Right atrium auricular region (tissue), 2 donors: ENCODE results near the gene CTAGE9. TPM values are rescaled to one million over a fixed set of nuclear protein-coding genes. Genes with fewer than 3 reads are reported as not detected.
"Not testable (repeated sequence)": the region's sequence is repeated elsewhere in the genome, so short reads cannot be mapped to it uniquely, and the experiment has no call there.

Source experiments
- DNase-seq: peaks from one replicate; pipeline ENCODE4 v3.0.0-alpha.2; 2019; ENCODE audit warnings: low spot score
- H3K27ac ChIP-seq, 2 donors: fragments of 200-600 bp; sonication (generic); 1 replicate in 1 of 2; 2 replicates in 1 of 2; pipeline ENCODE4 v1.5.1; 2016 to 2019
- H3K27me3 ChIP-seq, 2 donors: fragments of 200-600 bp; sonication (generic); one replicate each; pipeline versions ENCODE4 v1.5.1 to v1.6.0; 2017 to 2019
- H3K36me3 ChIP-seq: fragments of 200-600 bp; sonication (generic); one replicate; pipeline ENCODE4 v1.5.1; 2016
- H3K4me1 ChIP-seq, 2 donors: fragments of 200-600 bp; sonication (generic); one replicate each; pipeline versions ENCODE4 v1.5.1 to v1.6.0; 2017 to 2019
- H3K4me3 ChIP-seq, 2 donors: fragments of 200-600 bp; sonication (generic); 1 replicate in 1 of 2; 2 replicates in 1 of 2; pipeline ENCODE4 v1.5.1; 2017 to 2019; ENCODE audit warnings: mild to moderate bottlenecking in 1 of 2, moderate library complexity in 1 of 2
- H3K9me3 ChIP-seq, 2 donors: fragments of 200-600 bp; sonication (generic); one replicate each; pipeline ENCODE4 v1.5.1; 2019
- total RNA-seq, 2 donors: library from RNA; depleted of rRNA; stranded (reverse); fragments of >200 nt; gene quantifications; one replicate each; pipeline ENCODE4 v1.1.0, GENCODE V29; 2016
- TF ChIP-seq, protein P1 (sequence below), 2 donors: fragments of 200-600 bp; sonication (generic); IDR thresholded peaks; one replicate each; pipeline ENCODE4 v1.5.1; 2019; ENCODE audit warnings: antibody characterized with exemption in 2 of 2

Gene CTAGE9
- total RNA-seq, 2 donors from 2014 or later: not detected

- TF ChIP-seq, protein P1, sequence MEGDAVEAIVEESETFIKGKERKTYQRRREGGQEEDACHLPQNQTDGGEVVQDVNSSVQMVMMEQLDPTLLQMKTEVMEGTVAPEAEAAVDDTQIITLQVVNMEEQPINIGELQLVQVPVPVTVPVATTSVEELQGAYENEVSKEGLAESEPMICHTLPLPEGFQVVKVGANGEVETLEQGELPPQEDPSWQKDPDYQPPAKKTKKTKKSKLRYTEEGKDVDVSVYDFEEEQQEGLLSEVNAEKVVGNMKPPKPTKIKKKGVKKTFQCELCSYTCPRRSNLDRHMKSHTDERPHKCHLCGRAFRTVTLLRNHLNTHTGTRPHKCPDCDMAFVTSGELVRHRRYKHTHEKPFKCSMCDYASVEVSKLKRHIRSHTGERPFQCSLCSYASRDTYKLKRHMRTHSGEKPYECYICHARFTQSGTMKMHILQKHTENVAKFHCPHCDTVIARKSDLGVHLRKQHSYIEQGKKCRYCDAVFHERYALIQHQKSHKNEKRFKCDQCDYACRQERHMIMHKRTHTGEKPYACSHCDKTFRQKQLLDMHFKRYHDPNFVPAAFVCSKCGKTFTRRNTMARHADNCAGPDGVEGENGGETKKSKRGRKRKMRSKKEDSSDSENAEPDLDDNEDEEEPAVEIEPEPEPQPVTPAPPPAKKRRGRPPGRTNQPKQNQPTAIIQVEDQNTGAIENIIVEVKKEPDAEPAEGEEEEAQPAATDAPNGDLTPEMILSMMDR (IDR thresholded peaks at IDR 0.05): no peak
- Histone ChIP-seq H3K27me3 (no peaks in the 10 kb centered on the region), H3K9me3 (no peaks in the 10 kb centered on the region), H3K36me3 (no peaks in the 10 kb centered on the region), H3K27ac (no peak overlapping the region), H3K4me3 (no peak overlapping the region), H3K4me1 (no peaks in the 10 kb centered on the region)
- DNase-seq: no peak
These were observed 16.6 kb upstream of the CTAGE9 start for GRCh38 chr6:131727467-131727866.

GRCh38 chr6:131724114-131724513 lies 13.3 kb upstream of the CTAGE9 start:
- Histone ChIP-seq H3K27ac (no peak overlapping the region), H3K27me3 (no peaks in the 10 kb centered on the region), H3K4me1 (no peaks in the 10 kb centered on the region), H3K4me3 (no peak overlapping the region), H3K36me3 (no peaks in the 10 kb centered on the region), H3K9me3 (no peaks in the 10 kb centered on the region)
- TF ChIP-seq, protein P1 (IDR thresholded peaks at IDR 0.05): no peak
- DNase-seq: no peak

DNA sequence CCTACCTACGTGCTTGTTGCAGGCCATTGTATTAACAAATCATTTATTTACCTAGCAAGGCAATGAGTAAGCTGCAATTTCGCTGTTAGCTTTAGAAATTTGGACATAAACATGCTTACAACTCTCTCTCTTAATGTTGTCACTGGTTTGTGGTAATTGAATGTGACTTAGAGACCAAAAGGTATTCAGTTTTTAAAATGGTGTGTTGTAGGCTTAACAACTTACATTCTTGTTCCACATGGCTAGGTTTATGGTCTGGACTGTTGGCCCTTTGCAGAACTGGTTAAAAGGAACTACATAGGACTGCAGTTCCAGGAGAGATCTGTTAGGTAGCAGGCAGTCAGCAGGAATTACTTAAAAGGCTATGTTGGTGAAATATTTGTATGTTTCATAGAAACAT lies 10.3 kb upstream of the CTAGE9 start:
- Histone ChIP-seq H3K4me1 (no peaks in the 10 kb centered on the region), H3K4me3 (no peak overlapping the region), H3K27me3 (no peaks in the 10 kb centered on the region), H3K27ac (no peak overlapping the region), H3K36me3 (no peaks in the 10 kb centered on the region), H3K9me3 (no peaks in the 10 kb centered on the region)
- TF ChIP-seq, protein P1 (IDR thresholded peaks at IDR 0.05): no peak
- DNase-seq: no peak

- no peaks in the 10 kb centered on the region for H3K9me3 ChIP-seq
- no peaks in the 10 kb centered on the region for H3K27me3 ChIP-seq
- TF ChIP-seq, protein P1 (IDR thresholded peaks at IDR 0.05): no peak
These were observed 7.2 kb upstream of the CTAGE9 start for GRCh38 chr6:131717836-131718542.

DNA sequence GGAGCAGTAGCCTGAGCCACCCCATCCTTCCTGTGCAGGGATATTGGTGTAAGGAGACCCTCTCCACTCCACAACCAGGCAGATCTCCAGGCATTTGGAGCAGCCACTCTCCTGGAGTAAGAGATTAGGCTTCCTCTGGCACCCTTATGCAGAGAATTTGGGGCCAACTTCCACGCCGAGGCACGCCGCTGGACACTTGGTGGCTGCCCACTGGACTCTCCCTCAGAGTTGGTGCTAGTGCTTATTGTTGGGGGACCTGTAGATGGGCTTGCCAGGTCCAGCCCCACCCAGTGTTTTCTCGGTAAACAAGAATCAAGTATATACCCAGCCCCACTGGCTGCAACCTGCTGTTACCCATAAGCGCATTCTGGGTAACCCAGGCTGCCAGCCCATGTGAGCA lies 4.8 kb upstream of the CTAGE9 start:
- not testable (repeated sequence) for H3K36me3 ChIP-seq, H3K27ac ChIP-seq, H3K4me3 ChIP-seq, H3K4me1 ChIP-seq, H3K27me3 ChIP-seq, DNase-seq, H3K9me3 ChIP-seq

More at GRCh38 chr6:131717836-131718542, 7.2 kb upstream of the CTAGE9 start:
- H3K4me1 ChIP-seq: no peaks in the 10 kb centered on the region
- H3K27ac ChIP-seq: no peak overlapping the region
- no peak overlapping the region for H3K4me3 ChIP-seq
- no peak for DNase-seq
- H3K36me3 ChIP-seq: no peaks in the 10 kb centered on the region

- not testable (repeated sequence) for H3K4me3 ChIP-seq, DNase-seq, H3K27ac ChIP-seq, H3K4me1 ChIP-seq, H3K27me3 ChIP-seq, H3K9me3 ChIP-seq, H3K36me3 ChIP-seq
These were observed 6.9 kb downstream of the CTAGE9 start for GRCh38 chr6:131703905-131704304.

GRCh38 chr6:131700851-131701250 lies 10.0 kb downstream of the CTAGE9 start:
- not testable (repeated sequence) for H3K27me3 ChIP-seq, H3K36me3 ChIP-seq, H3K9me3 ChIP-seq, H3K4me1 ChIP-seq, DNase-seq, H3K4me3 ChIP-seq, H3K27ac ChIP-seq
